Bone marrow (tissue), 2 donors: ENCODE results near the gene RTKN.
A peak's percentile ranks its signal among the peaks of the same experiment; 100 is the strongest.

Source experiments
- DNase-seq, 2 donors: peaks; one replicate each; lab custom pipeline; 2025; lab: John Stamatoyannopoulos, UW

Gene RTKN

DNA sequence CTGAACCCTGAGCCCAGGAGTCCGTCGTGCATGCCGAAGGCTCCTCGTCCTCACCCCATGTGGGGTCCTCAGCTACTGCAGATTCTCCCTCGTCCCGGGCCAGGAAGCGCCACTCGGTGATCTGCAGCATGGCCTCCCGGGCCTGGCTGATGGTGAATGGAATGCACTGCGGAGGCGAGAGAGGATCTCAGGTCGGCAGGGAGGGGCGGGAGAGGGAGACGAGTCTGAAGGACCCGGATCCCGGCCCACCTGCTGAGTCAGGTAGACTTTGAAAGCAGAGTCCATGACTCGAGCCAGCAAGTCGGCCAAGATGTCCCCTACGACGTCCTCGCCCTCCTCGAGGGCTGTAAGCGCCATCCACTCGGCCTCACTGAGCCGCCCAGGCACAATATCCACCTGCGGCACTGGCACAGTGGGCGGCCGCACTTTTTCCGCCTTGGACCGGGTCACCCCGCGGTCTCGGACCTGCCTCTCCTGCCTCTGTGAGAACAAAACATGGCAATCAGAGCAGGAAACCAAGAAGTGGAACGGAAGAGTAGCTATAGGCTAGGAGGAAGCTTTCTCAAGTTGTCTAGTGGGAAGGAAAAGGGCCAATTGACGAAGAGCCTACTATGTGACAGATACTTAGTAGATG lies 25.9 kb downstream of the RTKN start:
- no peak for DNase-seq

DNA sequence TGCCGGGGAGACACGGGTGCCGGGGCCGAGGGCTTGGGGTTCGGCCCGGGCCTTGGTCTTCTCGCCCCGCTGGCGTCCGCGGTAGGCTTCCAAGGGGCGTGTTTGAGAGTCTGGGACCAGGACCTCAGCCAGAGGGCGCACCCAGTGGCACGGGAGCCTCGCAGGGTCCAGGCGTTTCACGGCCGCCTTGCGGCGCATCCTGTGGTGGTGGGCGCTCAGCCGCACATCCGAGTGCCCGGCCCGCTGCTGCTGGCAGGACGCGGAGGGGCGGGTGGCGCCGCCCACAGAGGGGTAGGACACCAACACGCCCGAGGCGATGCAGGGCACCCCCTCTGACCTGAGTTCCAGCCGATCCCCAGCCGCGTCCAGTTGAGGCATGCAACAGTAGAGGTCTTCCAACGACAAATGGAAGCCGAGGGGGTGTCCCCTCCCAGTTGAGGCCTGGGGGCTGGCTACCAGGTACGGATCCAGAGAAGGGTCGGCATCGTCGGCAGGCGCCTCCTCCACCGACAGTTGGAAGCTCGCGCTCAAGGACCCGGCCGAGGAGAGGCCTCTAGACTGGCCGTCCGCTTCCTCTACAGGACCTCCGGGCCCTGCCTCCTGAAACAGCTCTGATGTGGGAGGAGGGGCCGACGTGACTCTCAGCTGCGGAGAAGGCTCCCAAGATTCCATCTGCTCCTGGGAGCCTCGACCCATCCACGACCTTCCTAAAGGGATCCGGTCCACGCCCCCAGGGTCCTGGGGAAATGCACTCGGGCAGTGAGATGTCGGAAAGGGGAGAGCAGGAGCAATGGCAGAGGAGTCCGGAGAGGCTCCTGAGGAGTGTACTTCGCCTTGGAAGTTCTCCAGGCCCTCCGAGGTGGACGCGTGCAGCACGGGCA lies 26.6 kb downstream of the RTKN start:
- no peak for DNase-seq

DNA sequence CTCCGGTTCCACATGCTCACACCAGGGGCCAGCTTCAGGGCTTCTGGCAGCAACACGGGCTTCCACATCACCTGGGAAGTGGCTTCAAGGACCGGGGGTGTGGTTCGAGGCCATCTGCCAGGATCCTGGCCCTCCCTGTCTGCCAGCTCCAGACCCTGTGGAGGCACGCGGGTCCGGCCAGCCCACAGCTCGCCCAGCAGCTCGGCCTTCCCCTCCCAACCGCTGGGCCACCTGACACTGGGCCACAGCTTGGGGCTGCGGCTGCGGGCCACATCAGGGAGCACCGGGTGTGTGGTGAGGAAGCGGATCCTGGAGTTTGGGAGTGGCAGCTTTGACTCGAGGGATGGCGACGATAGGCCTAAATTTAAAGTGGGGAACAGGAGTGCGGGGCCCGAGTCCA lies 27.3 kb downstream of the RTKN start:
- DNase-seq: no peak

DNA sequence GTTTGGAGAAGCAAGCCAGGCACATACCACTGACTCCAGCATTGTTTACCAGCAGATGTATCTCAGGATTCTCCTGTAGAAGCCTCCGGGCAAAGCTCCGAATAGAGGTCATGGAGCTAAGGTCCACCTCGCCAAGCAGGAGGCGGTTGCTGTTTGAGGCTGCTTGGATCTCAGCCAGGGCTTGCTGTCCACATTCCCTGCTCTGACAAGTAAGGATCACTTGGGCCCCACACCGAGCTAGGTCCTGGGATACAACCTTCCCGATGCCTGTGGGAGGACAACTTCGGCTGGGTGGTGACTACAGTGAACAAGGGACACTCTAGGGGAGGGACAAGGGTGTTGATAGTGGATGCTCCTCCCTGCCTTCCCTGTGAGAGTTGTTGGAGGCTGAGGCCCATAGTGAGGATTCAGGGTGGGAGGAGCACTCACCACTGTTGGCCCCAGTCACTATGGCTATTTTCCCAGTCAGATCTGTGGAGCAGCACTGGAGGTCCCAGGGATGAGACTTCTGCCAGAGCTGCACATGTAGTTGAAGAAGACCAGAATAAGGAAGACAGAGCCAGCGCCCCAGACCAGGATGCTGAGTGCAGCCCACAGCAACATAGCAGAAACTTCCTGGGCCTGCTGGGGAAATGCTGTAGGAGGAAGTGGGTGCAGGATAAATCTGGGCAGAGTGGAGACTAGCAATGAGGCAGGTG lies 28.6 kb downstream of the RTKN start:
- no peak for DNase-seq

DNA sequence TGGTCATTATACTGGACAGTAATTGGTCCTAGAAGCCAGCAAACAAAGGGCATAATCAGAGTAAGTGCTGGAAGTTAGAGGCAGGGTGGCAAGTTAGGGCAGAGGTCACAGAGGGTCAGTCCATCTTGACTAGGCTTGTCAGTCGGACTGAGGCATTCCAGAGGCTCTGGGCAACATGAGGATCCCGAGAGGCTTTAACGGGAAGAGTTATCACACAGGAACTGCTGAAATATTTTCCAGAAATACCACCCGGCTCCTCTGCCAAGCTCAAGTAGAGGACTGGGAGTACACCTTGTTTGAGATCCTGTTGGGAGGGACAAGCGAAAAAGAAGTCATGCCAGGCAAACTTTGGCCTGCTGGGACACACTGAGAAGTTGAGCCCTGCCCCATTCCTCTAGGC lies 34.1 kb downstream of the RTKN start:
- DNase-seq: no peak

DNA sequence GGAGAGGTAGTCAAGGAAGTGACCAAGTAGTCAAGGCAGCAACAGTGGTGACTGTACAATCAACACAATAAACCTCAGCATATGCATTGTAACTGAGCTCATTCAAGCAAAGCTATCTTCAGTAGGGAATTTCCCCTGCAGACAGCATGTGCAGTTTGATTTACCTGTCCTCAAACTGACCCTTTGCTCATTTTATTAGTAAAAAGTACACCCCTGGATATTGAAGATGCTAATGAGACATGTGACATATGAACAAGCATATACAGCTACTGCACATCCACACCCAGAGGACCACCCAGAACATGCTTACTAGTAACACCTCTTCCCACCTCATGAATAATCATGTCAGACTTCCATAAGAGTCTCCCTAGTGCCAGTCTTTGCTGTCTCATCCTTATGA lies 35.7 kb downstream of the RTKN start:
- DNase-seq: no peak

DNA sequence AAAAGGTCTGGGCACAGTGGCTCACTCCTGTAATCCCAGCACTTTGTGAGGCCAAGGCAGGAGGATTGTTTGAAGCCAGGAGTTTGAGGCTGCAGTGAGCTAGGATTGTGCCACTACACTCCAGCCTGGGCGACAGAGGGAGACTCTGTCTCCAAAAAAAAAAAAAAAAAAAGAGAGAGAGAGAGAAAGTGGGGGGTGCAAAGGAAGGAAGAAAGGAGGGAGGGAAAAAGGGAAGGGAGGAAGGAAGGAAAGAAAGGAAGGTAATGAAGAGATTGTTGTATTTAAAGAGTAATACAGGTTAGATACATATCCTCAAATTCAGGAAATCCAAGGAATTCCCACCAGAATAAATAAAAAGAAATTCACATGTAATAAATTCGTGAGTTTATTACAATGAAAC lies 39.8 kb downstream of the RTKN start:
- DNase-seq: no peak

DNA sequence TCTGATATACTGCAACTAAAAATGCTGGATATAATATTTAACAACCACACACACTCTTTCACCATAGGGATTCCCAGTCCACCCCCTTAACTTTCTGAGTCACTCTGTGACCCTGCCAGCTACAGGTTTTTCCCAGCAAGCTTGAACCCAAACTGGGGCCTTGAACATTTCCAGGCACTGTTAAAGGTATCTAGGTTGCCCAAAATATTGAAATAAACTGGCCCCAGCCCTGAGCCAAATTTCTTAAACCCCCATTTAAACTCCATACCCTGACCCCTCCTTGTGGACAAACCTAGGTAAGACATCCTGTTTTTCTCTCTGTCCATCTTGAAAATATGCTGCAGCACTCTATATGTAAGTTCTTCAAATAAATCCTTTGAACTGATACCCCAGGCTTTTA lies 42.0 kb downstream of the RTKN start:
- peak in 1 of 2 donors; percentile 49 for DNase-seq

DNA sequence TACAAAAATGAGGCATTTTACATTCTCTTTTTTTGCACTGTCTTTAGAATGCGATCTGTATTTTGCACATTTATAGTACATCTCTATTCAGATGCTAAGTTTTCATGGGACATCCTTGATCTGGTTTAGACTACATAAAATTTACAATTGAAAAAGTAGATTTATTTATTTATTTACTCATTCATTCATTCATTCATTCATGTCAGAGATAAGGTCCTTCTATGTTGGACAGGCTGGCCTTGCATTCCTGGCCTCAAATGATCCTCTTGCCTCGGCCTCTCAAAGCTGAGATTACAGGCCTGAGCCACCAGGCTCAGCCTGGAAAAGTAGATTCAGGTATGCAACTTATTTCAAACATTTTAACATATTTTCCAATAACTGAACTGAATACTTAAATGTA lies 45.6 kb downstream of the RTKN start:
- no peak for DNase-seq

DNA sequence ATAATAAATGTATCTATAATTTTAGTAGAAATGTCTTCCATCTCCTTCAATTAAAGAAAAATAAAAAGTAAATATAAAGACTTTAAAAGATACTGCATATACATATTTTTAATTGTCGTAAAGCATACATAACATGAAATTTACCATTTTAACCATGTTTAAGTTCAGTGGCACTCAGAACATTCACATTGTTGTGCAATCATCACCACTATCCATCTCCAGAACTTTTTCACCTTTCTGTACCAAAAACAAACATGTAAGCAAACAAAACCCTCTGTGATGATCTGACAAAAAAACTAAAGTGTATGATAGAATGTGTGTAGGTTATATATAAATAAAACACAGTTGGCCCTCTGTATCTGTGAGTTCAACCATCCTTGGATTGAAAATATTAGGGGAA lies 48.2 kb downstream of the RTKN start:
- no peak for DNase-seq

DNA sequence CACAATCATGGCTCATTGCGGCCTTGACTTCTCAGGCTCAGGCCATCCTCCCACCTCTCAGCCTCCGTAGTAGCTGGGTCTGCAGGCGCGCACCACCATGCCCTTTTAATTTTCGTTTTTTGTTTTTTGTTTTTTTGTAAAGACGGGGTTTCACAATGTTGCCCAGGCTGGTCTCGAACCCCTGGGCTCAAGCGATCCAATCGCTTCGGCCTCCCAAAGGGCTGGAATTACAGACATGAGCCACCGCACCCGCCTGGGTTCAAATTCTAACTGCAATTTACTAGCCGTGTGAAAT lies 49.3 kb downstream of the RTKN start:
- DNase-seq: no peak

DNA sequence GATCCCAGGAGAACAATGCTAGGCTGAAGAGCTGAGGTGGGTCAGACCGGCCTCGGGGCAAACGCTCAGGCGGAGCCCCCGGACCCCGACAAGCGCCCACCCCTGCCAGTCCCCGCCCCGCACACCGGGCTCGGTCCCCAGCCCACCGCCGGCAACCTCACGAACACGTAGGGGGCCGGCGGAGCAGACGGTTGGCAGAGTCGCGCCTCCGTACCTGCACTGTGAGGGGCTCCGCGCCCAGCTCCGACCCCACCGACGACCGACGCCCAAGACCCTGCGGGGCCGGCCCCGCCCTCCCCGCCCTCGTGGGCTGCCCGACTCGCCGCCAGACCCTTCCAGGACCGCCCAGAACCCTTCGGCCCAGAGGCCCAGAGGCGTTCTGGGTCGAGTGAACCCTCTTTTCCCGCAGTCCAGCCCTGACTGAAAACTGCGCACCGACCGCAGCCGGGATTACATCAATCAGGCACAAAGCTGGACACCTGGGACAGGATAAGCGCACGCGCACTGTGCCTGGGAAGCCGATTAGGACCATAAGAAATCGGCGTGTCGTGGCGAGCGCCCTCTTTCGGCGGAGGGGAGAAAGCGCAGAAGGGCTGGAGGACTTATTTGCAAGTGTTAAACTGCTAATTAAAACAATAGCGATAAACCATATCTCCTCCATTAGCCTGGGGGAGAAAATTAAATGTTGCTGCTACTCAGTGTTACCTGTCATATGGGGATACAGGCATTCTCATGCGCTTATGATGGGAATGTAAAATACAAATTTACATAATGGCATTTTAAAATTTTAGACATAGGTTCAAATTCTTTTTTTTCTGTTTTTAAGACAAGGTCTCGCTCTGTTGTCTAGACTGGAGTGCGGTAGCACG lies 49.9 kb downstream of the RTKN start:
- DNase-seq: peak; percentile 88 to 95

DNA sequence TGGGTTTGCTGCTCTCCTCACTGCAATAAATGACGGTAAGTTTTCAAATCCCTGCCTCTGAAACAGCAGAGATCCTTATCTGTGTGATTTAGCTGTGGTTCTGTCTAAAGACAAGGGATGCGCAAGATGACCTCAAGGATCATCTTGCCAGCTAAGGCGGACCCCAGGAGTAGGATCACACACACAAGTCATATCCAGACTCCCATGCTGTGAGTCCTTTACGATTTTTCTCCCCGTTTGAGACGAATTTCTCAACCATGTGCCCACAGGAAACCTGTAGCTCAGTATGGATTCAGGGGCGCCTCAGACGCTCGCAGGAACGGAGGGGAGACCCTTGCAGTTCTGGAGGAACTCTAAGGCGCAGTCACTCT lies 50.5 kb downstream of the RTKN start:
- no peak for DNase-seq

DNA sequence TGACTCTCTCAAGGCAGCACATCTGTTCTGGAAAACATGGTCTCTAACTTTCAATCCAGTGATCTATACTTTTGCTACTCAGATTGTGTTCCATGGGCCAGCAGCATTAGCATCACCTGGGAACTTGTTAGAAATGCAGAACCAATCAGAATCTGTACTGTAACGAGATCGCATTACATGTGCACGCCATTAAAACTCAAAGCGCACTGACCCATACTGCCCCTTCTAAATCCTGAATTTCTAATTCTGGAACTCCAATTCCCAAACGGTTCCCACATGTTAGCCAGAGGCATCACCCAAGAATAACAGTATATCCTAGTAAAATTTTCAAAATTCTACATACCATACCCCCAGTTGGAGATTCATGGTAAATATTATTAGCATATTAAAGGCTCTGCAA lies 51.1 kb downstream of the RTKN start:
- DNase-seq: no peak

DNA sequence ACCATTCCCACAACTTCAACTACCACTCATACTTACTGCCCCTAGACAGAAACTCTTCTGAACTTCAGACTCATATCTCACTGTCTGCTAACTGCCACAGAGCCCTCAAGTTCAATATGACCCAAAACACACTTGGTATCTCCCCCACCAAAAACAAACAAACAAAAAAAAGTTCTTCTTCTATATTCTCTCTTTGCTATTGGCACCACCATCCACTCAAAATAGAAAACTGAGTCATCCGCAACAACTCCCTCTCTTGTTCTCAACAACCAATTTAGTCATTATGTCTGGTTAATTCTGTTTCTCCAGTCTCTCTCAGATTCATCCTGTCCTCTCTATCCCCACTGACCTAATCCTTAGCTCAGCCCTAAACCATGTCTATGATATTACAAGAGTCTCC lies 54.4 kb downstream of the RTKN start:
- no peak for DNase-seq

DNA sequence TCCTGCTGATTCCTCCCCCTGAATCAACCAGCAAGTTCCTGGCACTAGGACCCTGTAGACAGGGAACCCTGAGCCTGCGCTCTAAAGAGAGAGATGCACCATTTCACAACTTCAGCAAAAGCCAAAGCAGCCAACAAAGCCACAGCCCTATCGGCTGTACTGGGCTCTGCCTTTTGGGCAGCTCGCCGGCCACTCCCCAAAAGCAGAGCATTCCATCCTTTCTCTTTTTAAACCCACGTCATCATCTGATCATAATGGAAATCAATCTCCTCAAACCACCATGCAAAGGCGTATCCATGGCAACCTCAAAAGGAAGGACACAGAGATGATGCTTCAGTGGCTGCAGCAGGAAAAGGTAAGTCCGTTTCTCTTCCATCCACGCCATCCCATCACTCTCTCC lies 56.3 kb downstream of the RTKN start:
- DNase-seq: no peak

DNA sequence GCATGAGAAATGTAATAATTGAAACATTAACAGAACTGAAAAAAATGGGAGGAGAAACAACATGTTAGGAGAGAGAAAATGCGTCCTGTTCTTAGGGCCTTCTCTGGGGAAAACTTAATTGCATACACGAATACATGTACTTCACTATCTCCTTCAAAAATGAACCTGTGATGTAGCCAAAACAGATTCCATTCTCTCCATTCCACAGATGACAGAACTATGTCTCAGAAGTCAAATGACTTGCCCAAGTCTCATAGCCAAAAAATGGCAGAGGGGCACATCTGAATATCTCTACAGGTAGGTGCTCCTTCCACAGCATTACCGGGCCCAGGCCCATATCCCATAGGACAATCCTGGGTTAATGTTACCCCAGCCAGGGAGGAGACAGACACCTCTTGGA lies 57.7 kb downstream of the RTKN start:
- DNase-seq: no peak

DNA sequence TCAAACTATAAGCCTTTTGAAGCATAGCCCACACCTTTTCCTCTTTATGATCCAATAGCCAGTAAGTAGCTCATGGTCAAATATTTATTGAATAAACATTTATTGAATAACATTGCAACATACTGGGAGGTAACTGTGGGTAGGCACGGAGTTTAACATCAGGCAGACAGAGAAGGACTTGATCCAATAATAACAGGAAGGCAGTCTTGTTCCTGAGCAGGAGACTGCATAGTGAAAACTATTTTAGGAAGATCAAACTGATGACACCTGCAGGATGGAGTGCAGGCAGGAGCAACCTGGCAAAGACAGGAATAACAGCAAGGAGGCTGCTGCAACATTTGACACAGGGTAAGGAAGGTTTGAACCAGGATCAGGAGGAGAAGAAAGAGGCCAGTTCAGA lies 58.5 kb downstream of the RTKN start:
- no peak for DNase-seq

DNA sequence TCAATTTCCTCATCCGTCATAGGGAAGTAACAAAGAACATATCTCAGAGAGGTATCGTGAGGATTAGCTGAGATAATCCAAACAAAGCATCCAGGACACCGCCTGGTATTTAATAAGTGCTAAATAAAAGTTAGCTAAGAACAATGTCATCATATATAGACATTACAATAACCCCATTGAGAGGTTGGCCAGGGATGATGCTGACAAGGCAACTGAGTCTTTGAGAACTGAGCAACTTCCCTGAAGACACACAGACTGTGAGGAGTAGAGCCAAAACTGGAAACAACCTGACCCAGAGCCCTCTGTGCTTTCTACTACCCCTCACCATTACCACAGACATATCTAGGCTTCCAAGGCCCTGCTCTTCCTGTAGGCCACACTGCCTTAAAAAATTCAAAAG lies 60.0 kb downstream of the RTKN start:
- DNase-seq: no peak

DNA sequence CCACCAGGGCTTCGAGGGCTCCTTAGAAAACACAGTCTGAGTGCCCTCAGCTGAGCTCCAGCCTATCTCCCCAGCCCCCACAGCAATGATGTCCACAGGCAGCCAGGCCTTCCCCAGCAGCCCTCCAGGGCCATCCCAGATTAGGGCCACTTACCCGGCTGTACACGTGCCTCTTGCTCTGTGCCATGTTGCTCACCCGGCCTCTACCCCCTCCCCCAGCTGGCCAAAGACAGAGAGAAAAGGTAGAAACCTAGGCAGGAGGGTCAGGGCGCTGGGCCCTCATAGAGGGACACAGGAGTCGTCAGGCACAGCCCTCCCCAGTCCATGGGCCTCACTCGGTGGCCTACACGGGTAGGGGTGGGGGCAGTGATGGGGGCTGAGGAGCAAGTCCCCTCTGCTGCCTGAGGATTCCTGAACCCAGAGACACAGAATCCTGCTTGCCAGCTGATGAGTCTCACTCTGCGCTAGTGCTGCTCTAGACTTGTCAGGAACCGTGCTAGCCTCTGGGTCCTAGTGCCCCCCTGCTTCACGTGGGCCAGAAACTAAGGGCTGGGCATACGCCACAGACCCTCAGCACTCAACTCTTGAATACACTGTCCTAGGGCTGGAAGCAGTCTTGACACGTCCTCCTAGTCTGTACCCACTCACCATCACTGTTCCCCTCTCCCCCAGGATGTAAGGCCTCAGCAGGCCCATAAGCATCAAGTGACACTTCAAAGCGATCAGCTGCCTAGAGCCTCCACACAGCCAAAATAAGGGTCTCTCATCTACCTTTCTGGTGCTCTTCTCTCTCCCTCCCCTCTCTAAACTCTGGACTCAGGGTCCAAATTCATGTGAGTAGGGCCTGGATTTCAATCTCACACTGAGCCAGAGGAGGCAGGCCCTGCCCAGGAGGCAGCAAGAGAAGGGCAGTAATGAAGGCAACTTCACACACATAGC lies 61.6 kb downstream of the RTKN start, which contains the start of gene DCTN1:
DCTN1 (minus strand) TSS at position 461 of the 939 bp plus-strand sequence; CDS start at position 187, 274 bp downstream.
- no peak for DNase-seq

DNA sequence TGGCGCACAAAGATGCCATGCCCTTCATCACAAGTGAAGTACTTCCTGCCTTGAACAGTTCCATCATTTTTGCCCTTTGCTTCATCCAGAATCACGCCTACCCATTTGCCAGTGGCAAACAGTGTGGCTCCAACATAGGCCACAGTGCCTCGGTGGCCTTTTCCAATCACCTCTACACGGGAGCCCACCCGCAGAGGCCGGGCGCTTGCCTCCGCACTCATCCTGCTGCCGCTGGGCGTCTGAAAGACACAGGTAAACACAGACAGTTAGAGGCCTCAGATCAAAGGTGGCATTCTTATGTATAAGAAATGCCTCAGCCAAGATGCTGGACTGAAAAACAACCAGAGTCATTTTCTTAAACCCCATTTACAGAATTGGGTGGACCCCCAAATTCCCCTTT lies 63.7 kb downstream of the RTKN start:
- DNase-seq: no peak
